Smooth muscle cell (in vitro differentiated cells): ENCODE data around the gene C16orf95. TPM values are rescaled to one million over a fixed set of nuclear protein-coding genes. Genes with fewer than 3 reads are reported as not detected.
A peak's percentile ranks its signal among the peaks of the same experiment; 100 is the strongest.

Source experiments
- DNase-seq: peaks from one replicate; lab custom pipeline; 2025; ENCODE audit not compliant: unreplicated experiment; lab: John Stamatoyannopoulos, UW
- H2AFZ ChIP-seq: fragments of 200-600 bp; sonication (generic); 2 replicates; pipeline ENCODE4 v1.6.0; 2016; ENCODE audit warnings: antibody characterized with exemption, low read depth, mild to moderate bottlenecking
- H3F3A ChIP-seq: fragments of 200-600 bp; sonication (generic); 2 replicates; pipeline ENCODE4 v1.6.0; 2017; ENCODE audit warnings: antibody characterized with exemption, low read depth
- H3K27ac ChIP-seq: fragments of 200-600 bp; sonication (generic); 2 replicates; pipeline ENCODE4 v1.5.1; 2016; ENCODE audit warnings: low read depth, mild to moderate bottlenecking
- H3K27me3 ChIP-seq: fragments of 200-600 bp; sonication (generic); 2 replicates; pipeline ENCODE4 v1.6.1; 2016; ENCODE audit warnings: low read depth, mild to moderate bottlenecking
- H3K36me3 ChIP-seq: fragments of 200-600 bp; sonication (generic); 2 replicates; pipeline ENCODE4 v1.5.1; 2016; ENCODE audit warnings: low read depth
- H3K4me1 ChIP-seq: fragments of 200-600 bp; sonication (generic); 2 replicates; pipeline ENCODE4 v1.5.1; 2016; ENCODE audit warnings: low read depth
- H3K4me2 ChIP-seq: fragments of 200-600 bp; sonication (generic); 2 replicates; pipeline ENCODE4 v1.6.0; 2016; ENCODE audit warnings: mild to moderate bottlenecking
- H3K4me3 ChIP-seq: fragments of 200-600 bp; sonication (generic); 2 replicates; pipeline ENCODE4 v1.5.1; 2016; ENCODE audit warnings: mild to moderate bottlenecking
- H3K79me2 ChIP-seq: fragments of 200-600 bp; sonication (generic); 2 replicates; pipeline ENCODE4 v1.6.0; 2016; ENCODE audit warnings: low read depth, mild to moderate bottlenecking
- H3K9ac ChIP-seq: fragments of 200-600 bp; sonication (generic); 2 replicates; pipeline ENCODE4 v1.6.0; 2016; ENCODE audit warnings: low read depth
- H3K9me3 ChIP-seq: fragments of 200-600 bp; sonication (generic); replicated peaks from 2 replicates; pipeline ENCODE4 v1.5.1; 2016; ENCODE audit warnings: low read depth
- H4K20me1 ChIP-seq: fragments of 200-600 bp; sonication (generic); 2 replicates; pipeline ENCODE4 v1.6.0; 2016; ENCODE audit warnings: low read depth
- WGBS: methylation state at CpG from one replicate; pipeline ENCODE4 v1.1.7; 2016; ENCODE audit warnings: low lambda C conversion rate; 5-methylcytosine and 5-hydroxymethylcytosine counted together
- polyA plus RNA-seq: library from polyadenylated mRNA; unstranded; fragments of >200 nt; fragmentation: Nextera tagmentation; extraction: Ambion mirVana; gene quantifications from 2 replicates; pipeline ENCODE4 v1.2.1, GENCODE V29; 2016
- total RNA-seq: library from RNA; depleted of rRNA; stranded (reverse); fragments of >200 nt; gene quantifications from 2 replicates; pipeline ENCODE4 v1.2.3, GENCODE V29; 2014
- TF ChIP-seq, protein P1 (sequence below): fragments of 200-600 bp; sonication (generic); IDR thresholded peaks from 2 replicates; pipeline ENCODE4 v1.5.1; 2017; ENCODE audit warnings: borderline replicate concordance, mild to moderate bottlenecking, antibody characterized with exemption; ENCODE audit not compliant: insufficient read depth, poor library complexity, severe bottlenecking

The C16orf95 gene
- total and polyA plus RNA-seq, 2 experiments from 2014 or later = 7.7 to 8.0 TPM

DNA sequence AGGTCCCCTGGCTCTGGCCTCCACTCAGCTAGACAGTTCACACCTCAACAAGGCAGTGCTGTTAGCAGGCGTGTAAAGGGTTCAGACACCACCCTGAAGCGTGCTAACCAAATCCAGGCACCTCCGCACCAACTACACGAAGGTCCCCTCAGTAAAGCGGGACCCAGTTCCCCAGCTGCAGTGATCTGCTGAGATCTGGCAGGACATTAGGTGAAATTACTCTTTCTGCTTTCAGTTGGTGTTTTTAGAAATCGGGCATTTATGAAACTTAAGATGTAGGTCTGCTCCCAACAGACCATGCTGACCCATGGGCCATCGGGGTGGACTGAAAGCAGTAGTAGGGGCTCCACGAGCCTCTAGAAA, 39.3 kb upstream of the C16orf95 start:
- H3K27ac ChIP-seq = no peak overlapping the region
- no peaks in the 10 kb centered on the region for H3K27me3 ChIP-seq
- TF ChIP-seq, protein P1, sequence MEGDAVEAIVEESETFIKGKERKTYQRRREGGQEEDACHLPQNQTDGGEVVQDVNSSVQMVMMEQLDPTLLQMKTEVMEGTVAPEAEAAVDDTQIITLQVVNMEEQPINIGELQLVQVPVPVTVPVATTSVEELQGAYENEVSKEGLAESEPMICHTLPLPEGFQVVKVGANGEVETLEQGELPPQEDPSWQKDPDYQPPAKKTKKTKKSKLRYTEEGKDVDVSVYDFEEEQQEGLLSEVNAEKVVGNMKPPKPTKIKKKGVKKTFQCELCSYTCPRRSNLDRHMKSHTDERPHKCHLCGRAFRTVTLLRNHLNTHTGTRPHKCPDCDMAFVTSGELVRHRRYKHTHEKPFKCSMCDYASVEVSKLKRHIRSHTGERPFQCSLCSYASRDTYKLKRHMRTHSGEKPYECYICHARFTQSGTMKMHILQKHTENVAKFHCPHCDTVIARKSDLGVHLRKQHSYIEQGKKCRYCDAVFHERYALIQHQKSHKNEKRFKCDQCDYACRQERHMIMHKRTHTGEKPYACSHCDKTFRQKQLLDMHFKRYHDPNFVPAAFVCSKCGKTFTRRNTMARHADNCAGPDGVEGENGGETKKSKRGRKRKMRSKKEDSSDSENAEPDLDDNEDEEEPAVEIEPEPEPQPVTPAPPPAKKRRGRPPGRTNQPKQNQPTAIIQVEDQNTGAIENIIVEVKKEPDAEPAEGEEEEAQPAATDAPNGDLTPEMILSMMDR = no peak
- no peaks in the 10 kb centered on the region for H3K36me3 ChIP-seq
- no peak overlapping the region for H3K4me2 ChIP-seq
- H3K9me3 ChIP-seq = no peaks in the 10 kb centered on the region
- no peak overlapping the region for H3K9ac ChIP-seq
- H3K79me2 ChIP-seq = no peaks in the 10 kb centered on the region
- H3K4me1 ChIP-seq = no peaks in the 10 kb centered on the region
- no peak overlapping the region for H3K4me3 ChIP-seq
- no peak overlapping the region for H2AFZ ChIP-seq
- peaks cover 62% of the 10 kb centered on the region for H4K20me1 ChIP-seq
- peaks cover 3% of the 10 kb centered on the region for H3F3A ChIP-seq
- 97% methylated on average over 8 of the region's 8 CpGs for WGBS
- DNase-seq = no peak

DNA sequence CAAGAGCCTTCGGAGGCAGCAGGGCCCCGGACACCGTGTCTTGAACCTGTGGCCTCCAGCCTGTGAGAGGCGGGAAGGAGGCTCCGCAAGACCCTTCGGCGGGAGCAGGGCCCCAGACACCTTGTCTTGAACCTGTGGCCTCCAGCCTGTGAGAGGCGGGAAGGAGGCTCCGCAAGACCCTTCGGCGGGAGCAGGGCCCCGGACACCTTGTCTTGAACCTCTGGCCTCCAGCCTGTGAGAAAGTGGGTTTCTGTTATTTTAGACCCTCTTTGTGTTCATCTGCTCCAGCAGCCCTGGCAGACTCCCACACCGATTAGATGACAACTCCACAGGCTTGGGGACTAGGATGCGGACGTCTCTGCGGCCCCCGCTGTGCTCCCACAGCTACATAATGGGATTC, 36.4 kb upstream of the C16orf95 start:
- Histone ChIP-seq H3K4me3 (no peak overlapping the region), H3K4me1 (peaks cover 8% of the 10 kb centered on the region), H3K36me3 (no peaks in the 10 kb centered on the region), H2AFZ (no peak overlapping the region), H3K27ac (no peak overlapping the region), H3K9me3 (no peaks in the 10 kb centered on the region), H3K9ac (no peak overlapping the region), H3K79me2 (peaks cover 6% of the 10 kb centered on the region), H3F3A (peaks cover 3% of the 10 kb centered on the region), H3K27me3 (no peaks in the 10 kb centered on the region), H3K4me2 (no peak overlapping the region), H4K20me1 (peaks cover 76% of the 10 kb centered on the region)
- TF ChIP-seq, protein P1 = no peak
- no peak for DNase-seq
- WGBS = 98% methylated on average over 17 of the region's 17 CpGs

DNA sequence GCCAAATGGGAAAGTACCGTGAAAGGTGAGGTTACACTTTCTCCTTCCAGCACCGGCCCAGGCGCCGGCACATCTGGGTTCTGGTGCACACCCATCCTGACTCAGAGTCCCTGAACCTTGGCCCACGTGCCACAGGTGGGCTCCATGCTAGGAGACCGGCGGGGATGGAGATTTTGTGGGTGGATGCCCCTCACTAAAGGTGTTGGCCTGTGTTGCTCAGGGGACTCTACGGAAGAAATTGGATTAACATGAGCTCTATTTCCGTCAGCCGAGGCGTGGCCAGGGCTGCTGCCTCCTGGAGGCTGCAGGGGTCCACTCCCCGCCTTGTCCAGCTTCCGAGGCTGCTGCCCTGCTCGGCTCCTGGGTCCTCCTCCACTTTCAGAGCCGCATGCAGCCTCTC, 35.6 kb upstream of the C16orf95 start:
- H3K4me1 ChIP-seq = peaks cover 8% of the 10 kb centered on the region
- no peaks in the 10 kb centered on the region for H3K36me3 ChIP-seq
- peaks cover 84% of the 10 kb centered on the region for H4K20me1 ChIP-seq
- H3K27ac ChIP-seq = no peak overlapping the region
- H3K4me2 ChIP-seq = no peak overlapping the region
- peaks cover 3% of the 10 kb centered on the region for H3F3A ChIP-seq
- no peak for DNase-seq
- no peaks in the 10 kb centered on the region for H3K9me3 ChIP-seq
- no peak overlapping the region for H2AFZ ChIP-seq
- TF ChIP-seq, protein P1 = no peak
- peaks cover 6% of the 10 kb centered on the region for H3K79me2 ChIP-seq
- H3K9ac ChIP-seq = no peak overlapping the region
- H3K4me3 ChIP-seq = no peak overlapping the region
- 94% methylated on average over 15 of the region's 15 CpGs for WGBS
- no peaks in the 10 kb centered on the region for H3K27me3 ChIP-seq

DNA sequence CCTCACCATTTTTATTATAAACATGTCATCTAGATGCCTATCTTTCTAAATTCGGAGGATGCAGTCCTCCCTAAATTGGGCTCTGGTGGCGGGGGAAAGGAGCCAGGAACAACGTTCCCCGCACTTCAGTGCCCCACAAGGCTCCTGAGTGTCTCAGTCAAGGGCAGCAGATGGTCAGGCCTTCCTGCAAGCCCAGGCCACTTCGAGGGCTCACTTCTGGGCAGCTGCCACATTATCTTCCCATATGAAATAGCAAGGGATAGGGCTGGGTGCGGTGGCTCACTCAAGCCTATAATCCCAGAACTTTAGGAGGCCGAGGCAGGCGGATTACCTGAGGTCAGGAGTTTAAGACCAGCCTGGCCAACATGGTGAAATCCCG, 34.1 kb upstream of the C16orf95 start:
- Histone ChIP-seq H3K4me1 (peaks cover 8% of the 10 kb centered on the region), H3K9ac (no peak overlapping the region), H3K9me3 (no peaks in the 10 kb centered on the region), H3K36me3 (no peaks in the 10 kb centered on the region), H3K79me2 (peaks cover 6% of the 10 kb centered on the region), H3K4me2 (peak overlapping the region; percentile 67), H3K4me3 (no peak overlapping the region), H3K27me3 (no peaks in the 10 kb centered on the region), H2AFZ (no peak overlapping the region), H3K27ac (peak overlapping the region; percentile 60), H4K20me1 (peaks cover 93% of the 10 kb centered on the region), H3F3A (peaks cover 3% of the 10 kb centered on the region)
- no peak for DNase-seq
- 42% methylated on average over 9 of the region's 9 CpGs for WGBS
- TF ChIP-seq, protein P1 = no peak
